Right lobe of liver (tissue), 6 donors: Measurements from ENCODE around the gene PRKACA. TPM values are rescaled to one million over a fixed set of nuclear protein-coding genes. Genes with fewer than 3 reads are reported as not detected.
A peak's percentile ranks its signal among the peaks of the same experiment; 100 is the strongest.

Experiments
- ATAC-seq, 4 donors: fragments of 200-7000 bp; cut with Tn5 transposase; one replicate each; pipeline ENCODE4 v1.9.1; 2020; ENCODE audit warnings: mild to moderate bottlenecking in 4 of 4, moderate library complexity in 4 of 4
- DNase-seq, 3 donors: peaks; one replicate each; pipeline ENCODE4 v3.0.0-alpha.2; 2020
- H3K27ac ChIP-seq, 3 donors: fragments of 200-600 bp; one replicate each; pipeline ENCODE4 v1.8.0; 2022
- H3K27me3 ChIP-seq, 2 donors: fragments of 200-600 bp; one replicate each; pipeline ENCODE4 v1.8.0; 2022
- H3K36me3 ChIP-seq, 4 donors: fragments of 200-600 bp; sonication (generic) in 1 of 4; one replicate each; pipeline versions ENCODE4 v1.5.1 to v1.8.0; 2017 to 2022; ENCODE audit warnings: control low read depth in 1 of 4
- H3K4me1 ChIP-seq, 4 donors: fragments of 200-600 bp; sonication (generic) in 1 of 4; one replicate each; pipeline versions ENCODE4 v1.5.1 to v1.8.0; 2017 to 2022; ENCODE audit warnings: control low read depth in 1 of 4
- H3K4me3 ChIP-seq, 3 donors: fragments of 200-600 bp; one replicate each; pipeline ENCODE4 v1.8.0; 2022
- H3K9me3 ChIP-seq, 4 donors: fragments of 200-600 bp; sonication (generic) in 1 of 4; one replicate each; pipeline versions ENCODE4 v1.5.1 to v1.8.0; 2017 to 2022; ENCODE audit warnings: control low read depth in 1 of 4
- CTCF ChIP-seq, 4 donors: fragments of 200-600 bp in 3 of 4; fragments of 450-650 bp in 1 of 4; IDR thresholded peaks; one replicate each; pipeline versions ENCODE4 v1.5.1 to v1.8.0; 2016 to 2022; ENCODE audit warnings: antibody characterized with exemption in 4 of 4, mild to moderate bottlenecking in 2 of 4
- POLR2A ChIP-seq: fragments of 450-650 bp; IDR thresholded peaks from one replicate; pipeline ENCODE4 v1.6.1; 2017; ENCODE audit warnings: antibody characterized with exemption, mild to moderate bottlenecking
- WGBS: methylation state at CpG from one replicate; pipeline ENCODE4 v1.1.6; 2018; ENCODE audit warnings: low coverage, low lambda C conversion rate; ENCODE audit not compliant: insufficient coverage; ENCODE audit errors: missing lambda C conversion rate; 5-methylcytosine and 5-hydroxymethylcytosine counted together
- intact Hi-C, 2 donors: fragments of 100-400 bp; cut with DNase I; formaldehyde crosslinking; loops; one replicate each; pipeline versions ENCODE4 v1.11.2 to v1.14.1; 2022
- long read RNA-seq: library from polyadenylated mRNA; unstranded; transcript quantifications from one replicate; pipeline ENCODE4 v2.0.0, GENCODE V29; 2019
- total RNA-seq, 6 experiments: library from RNA; depleted of rRNA in 2 of 6; stranded (reverse); fragments of >200 nt in 2 of 6; fragmentation: NEBNext Ultra II Directional in 3 of 6; extraction: Animal tissue kit (Norgen Biotek cat#: 25700) in 3 of 6; gene quantifications; one replicate each; pipeline versions ENCODE4 v1.1.0 to v1.2.4, GENCODE V29; 2016 to 2023
- donor health status: DM: no; HTN: yes; CAD: no.
- donor health status: DM: no; HTN: no; CAD: no.
- donor health status: DM: no; HTN: no; CAD: no.
- donor health status: DM: no; HTN: yes; CAD: no.
- donor health status: DM: no; HTN: yes; CAD: no.

The PRKACA gene
- total RNA-seq: 10 to 100 TPM; 54.8 to 87.5 (median 63.1) TPM
- long read RNA-seq, partial matches to known transcripts: 0 of 8 reads
- long read RNA-seq, other reads (novel, unspliced or antisense): 8 of 8 reads

DNA sequence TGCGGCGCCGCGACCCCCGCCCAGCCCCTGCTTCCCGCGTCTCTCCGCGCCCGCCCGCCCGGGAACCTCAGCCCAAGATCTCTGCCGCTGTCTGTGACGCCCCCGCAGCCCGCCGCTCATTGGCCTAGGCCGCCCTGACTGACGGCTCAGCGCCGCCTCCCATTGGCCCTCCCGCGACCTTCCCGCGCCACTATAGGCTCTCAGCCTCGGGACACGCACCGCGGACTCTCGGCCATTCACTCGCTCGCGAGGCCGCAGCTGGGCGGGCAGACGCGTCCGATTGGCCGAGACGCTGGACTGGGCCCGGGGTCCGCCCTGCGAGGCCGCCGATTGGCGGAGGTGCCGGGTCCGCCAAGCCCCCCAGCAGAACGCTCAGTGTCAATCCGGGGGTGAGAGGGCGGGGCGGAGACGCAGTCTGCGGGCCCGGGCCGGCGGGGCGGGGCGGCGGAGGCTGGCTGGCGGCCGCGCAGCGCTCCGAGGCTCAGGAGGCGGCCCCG is at the start of gene PRKACA:
PRKACA (minus strand) TSS at position 95 of the 497 bp plus-strand sequence. CDS start 215 bp downstream, outside the sequence.
- peak; percentile 81 to 94 (median 85) for ATAC-seq
- H3K4me1 ChIP-seq: peaks cover 0 to 50% (median 22%) of the 10 kb centered on the region in 4 donors
- no peaks in the 10 kb centered on the region for H3K27me3 ChIP-seq

DNA sequence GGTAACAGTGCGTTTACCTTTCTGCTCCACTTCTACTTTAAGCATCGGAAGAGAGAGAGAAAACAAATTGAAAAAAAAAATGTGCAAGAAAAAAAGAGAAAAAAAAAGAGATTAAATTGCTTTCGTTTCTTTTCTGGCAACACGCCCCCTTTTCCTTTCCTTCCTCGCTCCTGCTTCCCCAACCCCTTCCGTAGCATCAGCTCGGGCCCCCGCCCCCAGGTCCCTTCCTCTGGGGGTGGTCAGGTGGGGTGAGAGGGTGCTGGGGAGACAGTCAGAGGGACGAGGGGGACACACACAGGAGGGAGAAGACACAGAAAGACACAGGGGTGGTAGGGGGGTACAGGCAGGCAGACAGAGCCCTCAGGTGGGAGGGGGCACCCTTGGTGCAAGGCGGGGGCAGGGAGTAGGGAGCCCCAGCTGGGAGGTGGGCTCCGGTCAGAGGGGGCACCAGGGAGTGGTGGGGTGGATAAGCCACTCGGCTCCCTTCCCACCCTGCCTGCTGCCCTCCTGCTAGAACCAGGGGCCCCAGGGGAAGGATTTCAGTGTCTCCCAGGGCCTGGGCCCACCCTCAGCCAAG is 49.5 kb upstream of the PRKACA start:
- 36% methylated on average over 9 of the region's 12 CpGs for WGBS
- H3K36me3 ChIP-seq: no peaks in the 10 kb centered on the region
- H3K27me3 ChIP-seq: no peaks in the 10 kb centered on the region
- no peaks in the 10 kb centered on the region for H3K4me1 ChIP-seq
- no peak for DNase-seq
- no peak for TF ChIP-seq POLR2A
- no peak overlapping the region for H3K4me3 ChIP-seq
- peak in 2 of 4 donors; percentile 4 to 37 for ATAC-seq
- no peak overlapping the region for H3K27ac ChIP-seq
- intact Hi-C loops: no loop called here
- no peaks in the 10 kb centered on the region for H3K9me3 ChIP-seq

More for the DNA sequence above, at the start of gene PRKACA:
- WGBS: no CpG with 5 or more reads among the region's 67 CpGs
- Histone ChIP-seq H3K27ac (peak within 1 kb of the TSS; percentile 94 to 98 (median 98)), H3K36me3 (no peaks in the 10 kb centered on the region), H3K4me3 (peak within 1 kb of the TSS; percentile 78 to 94 (median 78)), H3K9me3 (no peaks in the 10 kb centered on the region)
- DNase-seq: peak; percentile 100
- TF ChIP-seq POLR2A (no peak), CTCF (IDR thresholded peaks at IDR 0.05) (no peak)
- intact Hi-C loops: no loop called here

GRCh38 chr19:14165990-14166830 is 48.6 kb upstream of the PRKACA start:
- TF ChIP-seq CTCF (IDR thresholded peaks at IDR 0.05): no peak
- no peak for TF ChIP-seq POLR2A
- no peaks in the 10 kb centered on the region for H3K27me3 ChIP-seq
- intact Hi-C loops: no loop called here
- H3K4me3 ChIP-seq: no peak overlapping the region
- H3K36me3 ChIP-seq: no peaks in the 10 kb centered on the region
- H3K27ac ChIP-seq: no peak overlapping the region
- no peaks in the 10 kb centered on the region for H3K9me3 ChIP-seq
- no peaks in the 10 kb centered on the region for H3K4me1 ChIP-seq
- DNase-seq (no peak), ATAC-seq (no peak)
- 59% methylated on average over 18 of the region's 20 CpGs for WGBS

- H3K4me1 ChIP-seq: no peaks in the 10 kb centered on the region
- WGBS: 65% methylated on average over 7 of the region's 16 CpGs
- no peaks in the 10 kb centered on the region for H3K9me3 ChIP-seq
- H3K4me3 ChIP-seq: no peak overlapping the region
- intact Hi-C loops: no loop called here
- DNase-seq: no peak
- no peaks in the 10 kb centered on the region for H3K27me3 ChIP-seq
- no peaks in the 10 kb centered on the region for H3K36me3 ChIP-seq
- TF ChIP-seq POLR2A (no peak), CTCF (IDR thresholded peaks at IDR 0.05) (no peak)
- no peak overlapping the region for H3K27ac ChIP-seq
- no peak for ATAC-seq
Measured at GRCh38 chr19:14164724-14165493, 47.3 kb upstream of the PRKACA start.
